Effector memory CD4-positive, alpha-beta T cell (primary cell): Measurements from ENCODE around the gene FAM187B.
A peak's percentile ranks its signal among the peaks of the same experiment; 100 is the strongest.

Source experiments
- DNase-seq, 3 donors: peaks; one replicate each; pipeline ENCODE4 v3.0.0-alpha.2; 2020
- H3K27ac ChIP-seq: 2 replicates; pipeline ENCODE4 v1.7.0; 2013; ENCODE audit warnings: mild to moderate bottlenecking, low read length, moderate library complexity; ENCODE audit not compliant: insufficient read depth, poor library complexity, severe bottlenecking
- H3K27me3 ChIP-seq: replicated peaks from 2 replicates; pipeline ENCODE4 v1.7.0; 2013; ENCODE audit warnings: mild to moderate bottlenecking, low read length; ENCODE audit not compliant: insufficient read depth, control insufficient read depth, poor library complexity, severe bottlenecking
- H3K36me3 ChIP-seq: 2 replicates; pipeline ENCODE4 v1.7.0; 2013; ENCODE audit warnings: mild to moderate bottlenecking, low read length, moderate library complexity; ENCODE audit not compliant: control insufficient read depth, insufficient read depth
- H3K4me1 ChIP-seq: 2 replicates; pipeline ENCODE4 v1.7.0; 2013; ENCODE audit warnings: low read length, mild to moderate bottlenecking; ENCODE audit not compliant: control insufficient read depth, insufficient read depth, poor library complexity, severe bottlenecking
- H3K4me3 ChIP-seq: 2 replicates; pipeline ENCODE4 v1.7.0; 2013; ENCODE audit warnings: low read length, low read depth, mild to moderate bottlenecking; ENCODE audit not compliant: insufficient read depth, poor library complexity, severe bottlenecking
- H3K9me3 ChIP-seq: 2 replicates; pipeline ENCODE4 v1.7.0; 2013; ENCODE audit warnings: mild to moderate bottlenecking, low read length, moderate library complexity; ENCODE audit not compliant: control insufficient read depth

FAM187B gene

GRCh38 chr19:35268536-35269437, 40.2 kb upstream of the FAM187B start, which contains the start of gene USF2:
Gene USF2 (plus strand): TSS chr19:35268962. CDS start chr19:35269102, 140 bp downstream.
- H3K9me3 ChIP-seq: no peaks in the 10 kb centered on the region
- no peaks in the 10 kb centered on the region for H3K27me3 ChIP-seq
- peaks cover 13% of the 10 kb centered on the region for H3K4me1 ChIP-seq
- peak within 1 kb of the TSS; percentile 79 for H3K4me3 ChIP-seq
- peak; percentile 39 to 56 (median 50) for DNase-seq
- H3K27ac ChIP-seq: peak within 1 kb of the TSS; percentile 80
- peaks cover 27% of the 10 kb centered on the region for H3K36me3 ChIP-seq

GRCh38 chr19:35267818-35268535, 39.4 kb upstream of the FAM187B start:
- no peaks in the 10 kb centered on the region for H3K9me3 ChIP-seq
- H3K4me3 ChIP-seq: peak overlapping the region; percentile 79
- peaks cover 13% of the 10 kb centered on the region for H3K4me1 ChIP-seq
- H3K27ac ChIP-seq: peak overlapping the region; percentile 80
- H3K36me3 ChIP-seq: peaks cover 30% of the 10 kb centered on the region
- DNase-seq: peak; percentile 52 to 61 (median 60)
- no peaks in the 10 kb centered on the region for H3K27me3 ChIP-seq

- peaks cover 13% of the 10 kb centered on the region for H3K4me1 ChIP-seq
Observed at GRCh38 chr19:35267353-35267817, 38.8 kb upstream of the FAM187B start.

GRCh38 chr19:35266520-35267352, 38.2 kb upstream of the FAM187B start:
- peak overlapping the region; percentile 79 for H3K4me3 ChIP-seq
- no peak for DNase-seq
- H3K27ac ChIP-seq: peak overlapping the region; percentile 80
- H3K4me1 ChIP-seq: peaks cover 13% of the 10 kb centered on the region
- H3K27me3 ChIP-seq: no peaks in the 10 kb centered on the region
- peaks cover 33% of the 10 kb centered on the region for H3K36me3 ChIP-seq
- no peaks in the 10 kb centered on the region for H3K9me3 ChIP-seq

More at GRCh38 chr19:35267353-35267817, 38.8 kb upstream of the FAM187B start:
- peak in 1 of 3 donors; percentile 5 for DNase-seq
- H3K27ac ChIP-seq: peak overlapping the region; percentile 80
- H3K9me3 ChIP-seq: no peaks in the 10 kb centered on the region
- H3K36me3 ChIP-seq: peaks cover 34% of the 10 kb centered on the region
- peak overlapping the region; percentile 79 for H3K4me3 ChIP-seq
- no peaks in the 10 kb centered on the region for H3K27me3 ChIP-seq

- no peak for DNase-seq
- Histone ChIP-seq H3K4me1 (peaks cover 13% of the 10 kb centered on the region), H3K27me3 (no peaks in the 10 kb centered on the region), H3K27ac (no peak overlapping the region), H3K4me3 (no peak overlapping the region), H3K9me3 (no peaks in the 10 kb centered on the region), H3K36me3 (peaks cover 26% of the 10 kb centered on the region)
Observed at GRCh38 chr19:35265900-35266519, 37.5 kb upstream of the FAM187B start.

GRCh38 chr19:35265126-35265899, 36.8 kb upstream of the FAM187B start:
- H3K4me3 ChIP-seq: no peak overlapping the region
- H3K9me3 ChIP-seq: no peaks in the 10 kb centered on the region
- peaks cover 19% of the 10 kb centered on the region for H3K36me3 ChIP-seq
- H3K4me1 ChIP-seq: peaks cover 12% of the 10 kb centered on the region
- no peak for DNase-seq
- no peak overlapping the region for H3K27ac ChIP-seq
- no peaks in the 10 kb centered on the region for H3K27me3 ChIP-seq

GRCh38 chr19:35264268-35265125, 36.0 kb upstream of the FAM187B start:
- peaks cover 6% of the 10 kb centered on the region for H3K4me1 ChIP-seq
- DNase-seq: no peak
- no peaks in the 10 kb centered on the region for H3K9me3 ChIP-seq
- no peak overlapping the region for H3K4me3 ChIP-seq
- H3K27ac ChIP-seq: no peak overlapping the region
- peaks cover 18% of the 10 kb centered on the region for H3K36me3 ChIP-seq
- no peaks in the 10 kb centered on the region for H3K27me3 ChIP-seq

GRCh38 chr19:35262101-35262761, 33.7 kb upstream of the FAM187B start:
- peaks cover 18% of the 10 kb centered on the region for H3K36me3 ChIP-seq
- H3K27ac ChIP-seq: no peak overlapping the region
- no peak for DNase-seq
- peaks cover 11% of the 10 kb centered on the region for H3K4me1 ChIP-seq
- H3K27me3 ChIP-seq: no peaks in the 10 kb centered on the region
- no peak overlapping the region for H3K4me3 ChIP-seq
- no peaks in the 10 kb centered on the region for H3K9me3 ChIP-seq
